Body of pancreas (tissue), 4 donors: Measurements from ENCODE around the gene ATG2A. TPM values are rescaled to one million over a fixed set of nuclear protein-coding genes. Genes with fewer than 3 reads are reported as not detected.

Experiments
- ATAC-seq: fragments of 150-250 bp; one replicate; pipeline ENCODE4 v1.9.1; 2016
- DNase-seq, 4 donors: peaks; one replicate each; pipeline ENCODE4 v3.0.0-alpha.2; 2019
- H3K27ac ChIP-seq, 4 donors: fragments of 200-600 bp; sonication (generic); 1 replicate in 3 of 4; 2 replicates in 1 of 4; pipeline versions ENCODE4 v1.5.1 to v1.6.1; 2016 to 2019; ENCODE audit warnings: mild to moderate bottlenecking in 1 of 4, mixed read lengths in 1 of 4, moderate library complexity in 1 of 4
- H3K27me3 ChIP-seq, 2 donors: fragments of 200-600 bp; sonication (generic); one replicate each; pipeline ENCODE4 v1.6.0; 2016; ENCODE audit warnings: mild to moderate bottlenecking in 1 of 2
- H3K36me3 ChIP-seq, 2 donors: fragments of 200-600 bp; sonication (generic); replicated peaks in 1 of 2; 2 replicates each; pipeline ENCODE4 v1.5.1; 2016; ENCODE audit warnings: low read depth in 2 of 2; ENCODE audit not compliant: insufficient read depth in 1 of 2
- H3K4me1 ChIP-seq: fragments of 200-600 bp; sonication (generic); one replicate; pipeline ENCODE4 v1.6.0; 2016
- H3K4me3 ChIP-seq, 2 donors: fragments of 200-600 bp; sonication (generic); 1 replicate in 1 of 2; 2 replicates in 1 of 2; pipeline ENCODE4 v1.5.1; 2016 to 2019
- H3K9me3 ChIP-seq, 3 donors: fragments of 200-600 bp; sonication (generic); 1 replicate in 2 of 3; 2 replicates in 1 of 3; pipeline ENCODE4 v1.5.1; 2016
- CTCF ChIP-seq, 7 experiments: fragments of 450-650 bp in 4 of 7; fragments of 200-600 bp in 3 of 7; sonication (generic) in 3 of 7; IDR thresholded peaks; one replicate each; pipeline ENCODE4 v1.5.1; 2016 to 2019; ENCODE audit warnings: antibody characterized with exemption in 7 of 7
- POLR2A ChIP-seq, 3 donors: fragments of 450-650 bp; IDR thresholded peaks; one replicate each; pipeline ENCODE4 v1.6.1; 2016; ENCODE audit warnings: antibody characterized with exemption in 3 of 3, mild to moderate bottlenecking in 2 of 3
- WGBS, 2 donors: methylation state at CpG; one replicate each; pipeline ENCODE4 v1.1.5; 2017; 5-methylcytosine and 5-hydroxymethylcytosine counted together
- intact Hi-C: fragments of 100-400 bp; cut with DNase I; formaldehyde crosslinking; loops from one replicate; pipeline ENCODE4 v1.15.1; 2023
- total RNA-seq, 2 donors: library from RNA; depleted of rRNA; stranded (reverse); fragments of >200 nt; gene quantifications; one replicate each; pipeline ENCODE4 v1.1.0, GENCODE V29; 2016

The ATG2A gene
- total RNA-seq, 2 donors from 2014 or later, result 16.3 to 34.3 TPM

- Histone ChIP-seq H3K4me3 (no peak overlapping the region), H3K27ac (no peak overlapping the region), H3K9me3 (no peaks in the 10 kb centered on the region), H3K36me3 (no peaks in the 10 kb centered on the region), H3K4me1 (no peaks in the 10 kb centered on the region), H3K27me3 (no peaks in the 10 kb centered on the region)
- intact Hi-C loops, result no loop called here
- WGBS, 2 donors, result 49 to 50% methylated on average over 5 of the region's 5 CpGs
- DNase-seq, result no peak
- no peak for ATAC-seq
- no peak for TF ChIP-seq POLR2A (IDR thresholded peaks at IDR 0.05)
- TF ChIP-seq CTCF (IDR thresholded peaks at IDR 0.05), result no peak
These were observed 37.2 kb upstream of the ATG2A start for GRCh38 chr11:64954201-64954600.

GRCh38 chr11:64951529-64951928 lies 34.5 kb upstream of the ATG2A start:
- TF ChIP-seq POLR2A (IDR thresholded peaks at IDR 0.05), result no peak
- TF ChIP-seq CTCF (IDR thresholded peaks at IDR 0.05), result no peak
- H3K36me3 ChIP-seq, result no peaks in the 10 kb centered on the region
- ATAC-seq (no peak), DNase-seq (no peak)
- H3K27ac ChIP-seq, result no peak overlapping the region
- no peaks in the 10 kb centered on the region for H3K4me1 ChIP-seq
- intact Hi-C loops, result no loop called here
- no peaks in the 10 kb centered on the region for H3K27me3 ChIP-seq
- no peak overlapping the region for H3K4me3 ChIP-seq
- no peaks in the 10 kb centered on the region for H3K9me3 ChIP-seq
- 45 to 68% methylated on average over 3 to 4 of the region's 4 CpGs for WGBS, 2 donors

- WGBS, 2 donors, result 57 to 63% methylated on average over 5 of the region's 5 CpGs
- TF ChIP-seq CTCF (IDR thresholded peaks at IDR 0.05), result no peak
- no peak for TF ChIP-seq POLR2A (IDR thresholded peaks at IDR 0.05)
- intact Hi-C loops, result no loop called here
- no peaks in the 10 kb centered on the region for H3K9me3 ChIP-seq
- H3K27me3 ChIP-seq, result no peaks in the 10 kb centered on the region
- no peak overlapping the region for H3K4me3 ChIP-seq
- no peak overlapping the region for H3K27ac ChIP-seq
- ATAC-seq (no peak), DNase-seq (no peak)
- no peaks in the 10 kb centered on the region for H3K36me3 ChIP-seq
- no peaks in the 10 kb centered on the region for H3K4me1 ChIP-seq
These were observed 30.3 kb upstream of the ATG2A start for GRCh38 chr11:64947208-64947814.

- Histone ChIP-seq H3K4me3 (no peak overlapping the region), H3K9me3 (no peaks in the 10 kb centered on the region), H3K27me3 (no peaks in the 10 kb centered on the region), H3K36me3 (peaks cover 0 to 6% of the 10 kb centered on the region in 2 donors), H3K27ac (no peak overlapping the region), H3K4me1 (peaks cover 26% of the 10 kb centered on the region)
- WGBS, 2 donors, result 83 to 92% methylated on average over 4 of the region's 4 CpGs
- ATAC-seq (no peak), DNase-seq (no peak)
- intact Hi-C loops, result no loop called here
- TF ChIP-seq CTCF (IDR thresholded peaks at IDR 0.05) (no peak), POLR2A (IDR thresholded peaks at IDR 0.05) (no peak)
These were observed 19.5 kb upstream of the ATG2A start for GRCh38 chr11:64936539-64936938.
